GM18511 (cell line): ENCODE results near the gene CBARP.
A peak's percentile ranks its signal among the peaks of the same experiment; 100 is the strongest.
"Not testable (repeated sequence)": the region's sequence is repeated elsewhere in the genome, so short reads cannot be mapped to it uniquely, and the experiment has no call there.

ENCODE experiments used
- ATAC-seq: cut with Tn5 transposase; IDR thresholded peaks from one replicate; pipeline ENCODE4 v1.9.1; 2021; ENCODE audit warnings: mild to moderate bottlenecking, moderate library complexity; ENCODE audit not compliant: unreplicated experiment

Gene CBARP

DNA sequence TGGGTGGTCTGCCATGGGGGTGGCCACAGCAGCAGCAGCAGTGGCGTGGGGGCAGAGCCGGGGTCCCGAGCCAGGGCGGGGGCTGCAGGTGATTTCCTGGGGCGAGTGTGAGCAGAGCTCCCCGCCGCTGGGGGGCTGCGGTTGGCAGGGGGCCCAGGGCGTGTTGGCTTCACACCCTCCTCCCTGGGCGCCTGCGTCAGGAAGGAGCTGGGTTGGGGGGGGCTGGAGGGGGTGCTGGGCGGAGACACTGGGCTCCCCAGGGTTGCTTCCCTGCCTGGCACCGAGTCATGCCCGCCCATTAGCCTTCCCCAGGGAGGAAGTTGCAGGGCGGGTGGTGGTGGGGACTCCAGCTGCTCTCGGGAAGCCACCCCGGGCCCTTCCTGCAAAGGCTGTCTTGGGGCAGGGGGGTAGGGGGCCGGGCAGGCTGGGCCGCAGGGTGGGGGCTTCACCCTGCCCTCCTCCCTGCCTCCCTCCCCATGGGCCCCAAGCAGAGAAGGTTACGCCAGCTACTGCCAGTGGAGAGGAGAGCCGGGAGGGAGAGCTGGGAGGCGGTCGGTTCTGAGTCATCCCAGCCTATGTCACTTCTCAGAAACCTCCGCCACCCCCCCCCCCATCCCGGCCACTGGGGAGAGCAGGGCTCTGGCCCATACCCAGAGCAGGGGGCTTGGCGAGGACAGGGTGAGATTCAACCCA lies 15.2 kb upstream of the CBARP start:
- no peak for ATAC-seq

DNA sequence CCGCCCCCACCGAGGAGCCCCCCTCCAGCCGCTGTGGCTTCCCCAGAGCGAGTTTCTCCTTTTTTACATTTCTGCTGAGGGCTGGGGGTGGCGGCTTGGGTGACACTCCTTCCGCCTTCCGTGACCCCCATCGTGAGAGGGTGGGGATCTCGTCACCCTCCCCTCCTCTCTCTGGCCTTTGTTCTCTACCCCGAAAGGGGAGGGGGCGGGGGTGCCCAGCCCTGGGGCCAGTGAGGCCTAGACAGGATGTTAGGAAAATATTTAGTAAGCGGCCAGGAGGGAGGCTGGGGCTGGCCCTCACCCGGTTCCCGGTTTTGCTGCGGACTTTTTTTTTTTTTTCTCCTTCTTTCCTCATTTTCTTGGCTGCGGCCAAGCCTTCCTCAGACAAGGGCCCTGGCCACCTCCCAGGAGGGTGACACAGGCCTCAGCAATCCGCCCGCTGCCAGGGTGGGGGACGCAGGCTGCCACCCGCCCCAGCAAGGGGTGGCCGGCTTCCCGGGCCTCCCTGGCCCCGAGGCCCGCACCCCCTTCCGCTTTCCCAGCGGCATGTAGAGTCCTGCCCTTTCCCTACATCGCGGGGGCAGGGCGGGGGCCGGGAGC lies 14.5 kb upstream of the CBARP start:
- ATAC-seq = no peak

DNA sequence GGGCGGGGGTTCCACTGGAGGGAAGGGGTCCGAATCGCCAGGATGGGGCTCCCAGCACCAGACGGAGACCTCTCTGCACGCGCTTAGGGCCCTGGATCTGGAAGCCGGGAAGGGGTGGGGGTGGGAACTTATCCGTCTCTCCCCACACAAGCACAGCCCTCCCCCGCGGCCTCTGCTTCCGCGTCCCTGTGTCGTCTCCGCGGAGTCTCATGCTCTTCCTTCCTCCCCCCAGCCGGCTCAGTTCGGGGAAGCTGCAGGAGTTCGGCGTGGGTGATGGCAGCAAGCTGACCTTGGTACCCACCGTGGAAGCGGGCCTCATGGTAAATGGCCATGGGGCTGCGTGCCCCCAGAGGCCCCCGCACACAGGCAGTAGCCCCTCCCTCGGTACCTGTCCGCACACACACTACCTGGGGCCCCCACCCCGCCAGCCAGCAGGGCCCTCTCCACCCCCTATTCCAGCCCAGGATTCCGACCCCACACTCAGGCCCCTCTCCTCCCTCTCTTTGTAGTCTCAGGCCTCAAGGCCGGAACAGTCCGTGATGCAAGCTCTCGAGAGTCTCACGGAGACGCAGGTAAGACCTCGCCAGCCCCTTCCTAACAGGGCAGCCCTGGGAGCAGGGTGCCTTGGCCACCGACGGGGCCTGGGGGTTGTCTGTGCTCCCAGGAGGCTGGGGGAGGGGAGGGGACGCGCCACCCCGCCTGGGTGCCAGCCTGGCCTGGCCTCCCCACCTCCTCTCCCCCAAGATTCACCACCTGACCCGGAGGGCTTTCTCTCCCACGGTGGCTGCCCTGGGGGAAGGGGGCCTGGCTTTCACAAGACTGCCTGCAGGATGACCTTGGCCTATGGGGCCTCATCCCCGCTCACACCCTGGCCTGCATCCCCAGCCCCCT lies 13.8 kb upstream of the CBARP start:
- no peak for ATAC-seq

DNA sequence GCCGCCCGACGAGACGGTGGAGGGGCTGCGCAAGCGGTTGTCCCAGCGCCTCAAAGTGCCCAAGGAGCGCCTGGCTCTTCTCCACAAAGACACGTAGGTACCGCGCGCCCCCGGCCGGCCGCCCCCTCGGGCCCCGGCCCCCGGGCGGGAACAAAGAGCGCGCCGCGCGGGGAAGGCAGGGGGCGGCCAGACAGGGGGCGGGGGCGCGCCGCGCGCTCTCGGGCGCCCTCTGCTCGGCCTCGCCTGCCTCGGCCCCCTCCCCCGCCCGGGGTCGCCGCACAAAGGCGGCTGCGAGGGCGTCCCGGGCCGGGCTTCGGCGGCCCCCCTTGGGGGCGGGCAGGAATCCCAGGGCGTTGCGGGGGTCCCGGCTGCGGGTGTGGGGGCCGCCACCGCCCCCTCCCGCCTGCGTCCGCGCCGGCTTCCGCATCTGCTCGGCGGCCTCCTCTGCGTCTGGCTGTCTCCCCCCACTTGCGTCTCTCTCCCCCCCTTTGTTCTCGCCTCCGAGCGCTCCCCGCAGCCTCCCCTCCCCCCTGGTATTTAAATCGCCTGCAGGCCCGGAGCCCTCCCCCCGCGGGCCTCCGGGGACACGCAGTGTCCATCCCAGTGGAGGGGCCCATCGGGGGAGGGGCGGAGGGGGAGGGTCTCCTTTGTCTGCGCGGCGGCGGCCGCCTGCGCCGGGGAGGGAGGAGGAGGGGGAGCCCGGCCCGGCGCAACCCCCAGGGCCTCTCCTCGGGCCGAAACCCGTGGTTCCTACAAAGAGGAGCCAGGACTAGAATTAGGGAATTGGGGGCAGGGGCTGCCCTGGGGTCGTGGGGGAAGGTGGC lies 12.8 kb upstream of the CBARP start:
- ATAC-seq = no peak

DNA sequence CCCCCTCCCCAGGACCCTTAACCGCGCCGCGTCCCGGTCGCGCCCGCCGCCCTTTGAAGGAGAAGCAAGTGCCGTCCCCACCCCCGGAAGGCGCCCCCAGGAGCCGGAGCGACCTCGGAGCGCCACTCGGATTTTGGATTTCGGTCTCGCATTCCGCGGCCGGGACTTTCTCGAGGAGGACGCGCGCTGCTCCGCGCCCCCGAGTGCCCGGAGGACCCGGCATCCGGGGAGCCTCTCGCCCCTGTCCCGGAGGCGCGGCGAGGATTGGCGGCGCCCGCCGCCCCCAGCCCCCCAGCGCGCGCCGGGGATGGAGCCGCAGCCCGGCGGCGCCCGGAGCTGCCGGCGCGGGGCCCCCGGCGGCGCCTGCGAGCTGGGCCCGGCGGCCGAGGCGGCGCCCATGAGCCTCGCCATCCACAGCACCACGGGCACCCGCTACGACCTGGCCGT lies 12.2 kb upstream of the CBARP start:
- no peak for ATAC-seq

DNA sequence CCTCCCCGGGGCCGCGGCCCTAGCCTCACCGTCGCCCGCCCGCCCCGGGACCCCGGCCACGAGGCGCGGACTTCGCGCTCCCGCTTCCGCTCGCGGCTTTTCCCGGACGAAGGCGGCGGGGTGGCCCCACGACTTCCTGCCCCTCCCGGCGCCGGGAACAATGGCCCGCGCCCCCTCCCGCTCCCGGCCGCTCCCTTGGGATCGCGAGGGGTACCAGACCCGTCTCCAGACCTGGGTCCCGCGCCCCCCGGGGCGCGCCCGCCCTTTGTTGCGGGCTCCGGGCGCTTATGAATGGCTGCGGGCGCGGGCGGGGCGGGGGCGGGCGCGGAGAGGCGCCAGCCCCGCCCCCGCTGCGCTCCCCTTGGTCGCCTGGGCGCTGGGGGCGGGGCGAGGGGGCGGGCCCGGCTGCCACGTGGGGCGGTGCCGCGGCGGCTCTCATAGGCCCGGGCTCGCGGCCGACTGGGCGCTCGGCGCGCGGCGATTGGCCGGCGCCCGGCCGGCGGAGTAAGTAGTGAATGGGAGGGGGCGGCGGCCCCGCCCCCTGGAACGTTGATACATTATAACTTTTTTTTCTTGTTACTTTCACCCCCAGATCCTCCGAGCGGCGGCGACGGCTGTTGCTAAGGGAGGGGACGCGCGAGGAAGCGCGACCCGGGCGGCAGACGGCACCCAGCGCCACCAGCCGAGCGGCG lies 11.6 kb upstream of the CBARP start:
- ATAC-seq = peak; percentile 51

DNA sequence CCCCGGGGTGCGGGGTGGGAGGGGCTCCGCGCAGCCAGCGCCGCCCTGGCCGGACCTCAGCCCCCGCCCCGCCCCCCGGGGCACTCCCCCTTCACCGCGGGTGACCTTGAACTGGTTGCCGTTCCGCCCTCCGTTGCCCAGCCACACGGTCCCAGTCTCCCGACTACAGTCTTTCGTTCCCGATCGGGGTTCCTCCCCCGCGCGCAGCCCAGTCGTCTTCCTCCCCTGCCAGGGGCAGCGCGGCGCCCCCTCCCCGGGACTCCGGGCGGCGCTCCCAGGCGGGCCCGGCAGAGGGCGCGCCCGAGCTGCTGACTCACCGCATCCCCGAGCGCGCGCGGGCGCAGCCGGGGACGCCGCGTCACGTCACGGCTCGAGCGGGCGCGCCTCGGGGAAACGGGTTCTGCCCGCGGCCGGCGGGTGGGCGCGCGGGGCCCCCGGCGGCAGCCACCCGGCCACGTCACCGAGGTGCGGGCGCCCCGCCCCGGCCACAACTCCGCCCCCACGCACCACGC lies 11.0 kb upstream of the CBARP start:
- peak; percentile 25 for ATAC-seq

DNA sequence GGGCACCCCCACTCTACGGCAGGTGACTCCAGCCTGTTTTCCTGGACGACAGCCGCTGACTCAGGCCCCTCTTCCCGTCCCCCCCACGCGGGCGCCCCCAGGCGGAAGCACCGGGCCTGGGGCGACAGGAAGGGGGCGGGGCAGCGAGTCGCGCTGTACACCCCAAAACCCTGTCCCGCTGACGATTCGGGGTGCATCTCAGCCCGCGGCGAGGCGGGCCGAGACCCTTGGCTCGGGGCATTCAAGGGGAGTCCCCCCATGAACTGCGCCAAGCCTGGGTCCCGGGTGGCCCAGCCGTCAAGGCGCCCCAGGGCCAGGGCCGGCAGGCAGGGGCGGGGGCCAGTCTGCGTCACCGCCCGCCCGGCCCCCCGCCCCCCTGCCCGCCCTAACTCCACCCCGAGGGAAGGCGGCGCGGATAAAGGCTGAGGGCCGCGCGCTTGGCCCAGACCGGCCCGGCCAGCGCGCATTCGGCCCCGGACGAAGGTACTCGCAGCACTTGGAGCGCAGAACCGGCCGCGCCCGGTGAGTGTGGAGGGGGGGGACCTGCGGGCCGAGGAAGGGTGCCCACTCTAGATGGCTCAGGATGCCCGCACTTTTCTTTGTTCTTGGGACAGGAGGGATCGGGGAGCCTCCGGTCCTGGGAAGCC lies 10.5 kb upstream of the CBARP start, which contains the start of gene MIDN:
Gene MIDN, plus strand, starts transcription at position 445 of the 647 bp plus-strand sequence. CDS start 1,714 bp downstream, outside the sequence.
- ATAC-seq = peak; percentile 17

DNA sequence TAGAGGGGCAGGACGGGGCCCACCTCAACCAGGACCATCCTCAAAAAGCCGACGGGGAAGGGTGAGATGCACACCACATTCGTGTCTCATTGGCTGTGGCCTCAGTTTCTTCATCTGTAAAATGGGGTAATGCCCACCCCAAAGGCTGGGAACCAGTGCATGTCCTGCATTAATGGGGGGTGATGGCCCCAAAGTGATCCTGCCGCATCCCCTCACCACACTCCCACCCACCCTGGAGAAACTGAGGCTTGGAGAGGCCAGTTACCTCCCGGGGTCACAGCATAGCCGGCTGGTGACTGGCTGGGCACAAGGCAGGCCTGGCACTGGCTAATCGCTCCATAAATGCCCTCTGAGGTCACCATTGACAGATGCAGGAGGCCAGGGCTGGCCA lies 9.9 kb upstream of the CBARP start:
- ATAC-seq = no peak

DNA sequence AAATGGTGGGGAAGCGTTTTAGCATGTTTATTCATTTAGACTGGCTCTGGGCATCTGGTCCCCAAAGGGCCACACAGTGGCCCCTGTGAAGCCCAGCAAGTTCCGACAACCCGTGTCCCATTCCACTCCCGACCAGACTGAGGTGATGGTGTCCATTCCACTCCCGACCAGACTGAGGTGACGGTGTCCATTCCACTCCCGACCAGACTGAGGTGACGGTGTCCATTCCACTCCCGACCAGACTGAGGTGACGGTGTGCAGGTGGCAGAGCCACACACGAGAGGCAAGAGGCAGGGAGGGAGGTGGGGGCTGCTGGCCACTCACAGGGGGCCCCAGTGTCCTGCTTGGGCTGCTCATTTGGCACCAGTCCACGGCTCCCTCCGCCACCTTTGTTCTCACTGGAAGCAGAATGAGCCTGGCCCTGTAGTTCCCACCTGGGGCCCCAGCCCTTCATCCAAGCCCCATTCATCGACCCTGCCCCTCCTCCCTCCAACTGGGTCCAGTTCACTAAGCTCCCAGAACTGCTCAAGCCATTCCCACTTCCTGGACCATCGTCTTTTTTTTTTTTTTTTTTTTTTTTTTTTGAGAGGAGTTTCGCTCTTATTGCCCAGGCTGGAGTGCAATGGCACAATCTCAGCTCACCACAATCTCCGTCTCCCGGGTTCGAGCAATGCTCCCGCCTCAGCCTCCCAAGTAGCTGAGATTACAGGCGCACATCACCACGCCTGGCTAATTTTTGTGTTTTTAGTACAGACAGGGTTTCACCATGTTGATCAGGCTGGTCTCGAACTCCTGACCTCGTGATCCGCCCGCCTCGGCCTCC lies 8.7 kb upstream of the CBARP start:
- not testable (repeated sequence) for ATAC-seq

DNA sequence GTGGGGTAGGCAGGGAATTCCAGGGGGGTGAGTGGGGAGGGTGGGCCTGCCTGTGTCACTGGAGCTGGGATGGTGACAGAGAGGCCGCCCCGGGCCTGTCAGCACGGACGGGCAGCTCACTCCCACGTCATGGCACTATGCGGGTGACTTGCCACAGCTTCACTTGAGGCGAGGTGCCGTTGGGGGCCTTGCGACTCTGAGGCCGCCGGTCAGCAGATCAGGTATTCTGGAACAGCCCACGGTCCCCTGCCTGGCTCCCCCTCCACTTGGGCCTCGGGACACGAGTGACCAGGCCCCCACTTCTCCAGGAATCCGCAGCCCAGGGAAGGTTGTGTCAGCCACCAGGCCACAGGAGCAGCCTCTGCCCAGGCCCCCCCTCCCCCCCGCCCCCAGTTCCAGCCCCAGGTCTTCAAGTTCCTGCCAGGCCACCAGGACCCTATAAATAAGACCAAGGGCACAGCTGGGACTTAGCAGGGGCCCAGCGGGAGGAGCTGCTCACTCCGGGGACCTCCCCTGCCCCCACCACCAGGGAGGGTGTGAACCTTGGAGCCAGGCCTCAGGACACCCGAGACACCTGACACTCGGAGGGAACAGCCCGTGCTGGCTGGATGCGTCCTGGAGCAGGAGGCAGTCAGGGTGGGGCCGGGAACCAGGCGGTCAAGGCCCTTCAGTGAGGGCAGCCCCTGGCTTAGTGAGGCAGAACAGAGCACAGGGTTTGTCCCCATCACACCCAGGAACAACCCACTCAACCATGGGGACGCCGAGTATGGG lies 7.9 kb upstream of the CBARP start:
- no peak for ATAC-seq

DNA sequence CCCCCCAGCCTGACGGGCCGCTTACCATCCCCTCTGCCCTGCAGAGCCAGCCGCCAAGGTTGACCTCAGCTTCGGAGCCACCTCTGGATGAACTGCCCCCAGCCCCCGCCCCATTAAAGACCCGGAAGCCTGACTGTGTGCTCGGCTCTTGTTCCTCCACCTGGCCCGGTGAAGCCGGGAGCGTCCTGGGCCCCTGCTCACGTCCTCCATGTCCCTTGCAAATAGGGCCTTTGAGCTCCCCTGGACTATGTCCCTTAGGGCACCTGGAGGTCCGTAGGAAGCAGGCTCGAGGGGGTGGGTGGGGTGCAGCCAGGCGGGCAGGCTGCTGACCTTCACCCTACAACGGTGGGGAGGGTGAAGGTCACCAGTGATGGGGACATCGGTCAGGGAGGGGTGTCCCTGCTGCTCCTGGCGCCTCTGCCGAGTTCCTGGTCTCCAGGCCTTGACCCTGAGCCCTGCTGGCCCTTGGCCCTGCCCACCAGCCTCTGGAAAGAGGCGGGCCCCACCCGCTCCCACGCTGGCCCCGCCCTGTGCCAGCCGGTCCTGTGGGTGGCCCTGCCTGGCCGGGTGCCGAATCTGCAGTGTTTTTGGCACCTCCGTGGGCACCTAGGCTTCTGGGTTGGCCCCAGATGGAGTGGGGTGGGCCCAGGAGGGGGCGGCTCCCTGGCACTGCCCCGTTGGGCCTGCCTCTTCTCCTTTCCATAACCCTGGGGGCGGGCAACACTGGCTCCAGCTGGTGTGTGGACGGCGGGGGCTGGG lies 7.1 kb upstream of the CBARP start:
- ATAC-seq = no peak

- ATAC-seq = no peak
Observed at GRCh38 chr19:1243768-1244692, 6.2 kb upstream of the CBARP start.

- ATAC-seq = no peak
Observed at GRCh38 chr19:1241417-1242095, 3.8 kb upstream of the CBARP start, which contains the start of gene ATP5F1D. ATP5F1D (plus strand) TSS chr19:1241751; CDS start chr19:1241851, 100 bp downstream.

DNA sequence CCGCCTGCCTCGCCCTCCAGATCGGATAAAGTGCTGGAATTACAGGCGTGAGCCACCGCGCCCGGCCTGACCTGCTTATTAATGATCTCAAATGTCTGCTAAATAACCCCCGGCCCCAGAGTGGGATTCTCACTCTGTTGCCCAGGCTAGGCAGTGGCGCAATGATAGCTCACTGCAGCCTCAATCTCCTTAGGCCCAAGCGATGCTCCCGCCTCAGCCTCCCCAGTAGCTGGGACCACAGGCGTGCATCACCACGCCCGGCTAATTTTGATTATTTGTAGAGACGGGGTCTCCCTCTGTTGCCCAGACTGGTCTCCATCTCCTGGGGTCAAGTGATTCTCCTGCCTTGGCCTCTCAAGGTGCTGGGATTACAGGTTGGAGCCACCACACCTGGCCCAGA lies 3.1 kb upstream of the CBARP start:
- ATAC-seq = no peak
